ENCODE data around the gene SNAP91. TPM values are rescaled to one million over a fixed set of nuclear protein-coding genes. Genes with fewer than 3 reads are reported as not detected.
"Not testable (repeated sequence)": the region's sequence is repeated elsewhere in the genome, so short reads cannot be mapped to it uniquely, and the experiment has no call there.

The SNAP91 gene, protein sequence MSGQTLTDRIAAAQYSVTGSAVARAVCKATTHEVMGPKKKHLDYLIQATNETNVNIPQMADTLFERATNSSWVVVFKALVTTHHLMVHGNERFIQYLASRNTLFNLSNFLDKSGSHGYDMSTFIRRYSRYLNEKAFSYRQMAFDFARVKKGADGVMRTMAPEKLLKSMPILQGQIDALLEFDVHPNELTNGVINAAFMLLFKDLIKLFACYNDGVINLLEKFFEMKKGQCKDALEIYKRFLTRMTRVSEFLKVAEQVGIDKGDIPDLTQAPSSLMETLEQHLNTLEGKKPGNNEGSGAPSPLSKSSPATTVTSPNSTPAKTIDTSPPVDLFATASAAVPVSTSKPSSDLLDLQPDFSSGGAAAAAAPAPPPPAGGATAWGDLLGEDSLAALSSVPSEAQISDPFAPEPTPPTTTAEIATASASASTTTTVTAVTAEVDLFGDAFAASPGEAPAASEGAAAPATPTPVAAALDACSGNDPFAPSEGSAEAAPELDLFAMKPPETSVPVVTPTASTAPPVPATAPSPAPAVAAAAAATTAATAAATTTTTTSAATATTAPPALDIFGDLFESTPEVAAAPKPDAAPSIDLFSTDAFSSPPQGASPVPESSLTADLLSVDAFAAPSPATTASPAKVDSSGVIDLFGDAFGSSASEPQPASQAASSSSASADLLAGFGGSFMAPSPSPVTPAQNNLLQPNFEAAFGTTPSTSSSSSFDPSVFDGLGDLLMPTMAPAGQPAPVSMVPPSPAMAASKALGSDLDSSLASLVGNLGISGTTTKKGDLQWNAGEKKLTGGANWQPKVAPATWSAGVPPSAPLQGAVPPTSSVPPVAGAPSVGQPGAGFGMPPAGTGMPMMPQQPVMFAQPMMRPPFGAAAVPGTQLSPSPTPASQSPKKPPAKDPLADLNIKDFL
- total RNA-seq (2014; rRNA removed; shearing (Covaris generic)) = 0.45 and 0.67 TPM in 2 replicates

DNA sequence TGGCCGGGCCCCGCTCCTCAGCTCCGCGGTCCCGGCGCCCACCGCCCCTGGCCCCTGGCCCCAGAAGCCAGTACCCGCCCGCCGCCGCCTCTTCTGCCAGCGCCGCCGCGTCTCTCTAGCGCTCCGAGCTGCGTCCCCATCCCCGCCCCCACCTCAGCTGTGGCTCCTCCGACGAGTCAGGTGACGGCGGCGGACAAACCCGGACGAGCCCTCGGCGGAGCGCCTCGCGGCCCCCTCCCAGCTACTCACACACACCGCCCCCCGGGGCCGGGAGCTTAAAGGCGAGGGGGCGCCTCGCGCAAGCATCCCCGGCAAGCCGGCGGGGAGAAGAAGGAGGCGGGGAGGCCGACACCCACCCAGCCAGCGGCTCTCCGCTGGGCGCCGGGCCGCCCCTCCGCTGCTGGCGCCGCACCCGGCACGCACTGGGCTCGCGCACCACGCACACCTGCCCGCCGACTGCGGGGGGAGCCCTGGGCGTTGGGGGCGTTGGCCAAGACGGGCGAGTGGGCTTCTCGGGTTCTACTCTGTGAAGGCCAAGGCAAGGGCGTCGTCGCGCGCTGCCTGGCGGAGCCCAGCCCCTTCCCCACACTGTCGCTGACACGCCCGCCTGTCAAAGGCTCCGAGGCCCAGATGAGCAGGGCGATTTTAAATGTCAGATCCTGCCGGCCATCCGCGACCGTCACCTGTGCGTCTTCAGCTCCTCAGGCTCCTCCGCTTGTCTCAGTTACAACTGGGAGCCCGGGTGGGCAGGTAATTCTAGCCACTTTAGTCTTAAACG lies at the start of gene SNAP91:
SNAP91 (minus strand) TSS at position 132 of the 778 bp plus-strand sequence. CDS start 1,174 bp downstream, outside the sequence.
- Histone ChIP-seq H3K36me3 (replicated peaks; ENCODE audit: control insufficient read depth, insufficient read depth, low read length) (no peaks in the 10 kb centered on the region), H3K4me3 (ENCODE audit: insufficient read depth, low read depth, low read length) (peak within 1 kb of the TSS; percentile 59), H3K27me3 (ENCODE audit: control insufficient read depth, insufficient read depth, low read length) (peaks cover 50% of the 10 kb centered on the region)
- peak; percentile 83 for DNase-seq

DNA sequence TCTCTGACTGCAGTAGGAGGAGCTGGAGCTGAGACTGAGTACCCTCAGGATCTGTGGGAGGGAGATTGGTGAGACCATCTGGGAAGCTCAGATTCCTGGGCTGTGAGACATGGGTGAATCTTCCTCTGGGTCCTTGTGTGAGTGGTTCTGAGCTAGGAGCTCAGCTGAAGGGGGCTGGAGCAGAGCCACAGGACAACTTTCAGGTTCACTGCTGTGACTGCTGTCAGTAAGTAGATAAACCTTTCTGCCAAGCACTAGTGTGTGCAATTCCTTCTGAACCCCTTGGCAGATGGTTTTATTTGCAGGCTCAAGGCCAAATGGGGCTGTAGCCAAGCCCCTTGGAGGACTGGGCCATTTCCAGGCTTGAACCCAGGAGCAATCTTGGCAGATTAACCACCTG lies 49.6 kb upstream of the SNAP91 start:
- no peaks in the 10 kb centered on the region for H3K27me3 ChIP-seq (ENCODE audit: control insufficient read depth, insufficient read depth, low read length)
- H3K4me3 ChIP-seq (ENCODE audit: insufficient read depth, low read depth, low read length) = no peak overlapping the region
- DNase-seq = no peak
- no peaks in the 10 kb centered on the region for H3K36me3 ChIP-seq (replicated peaks; ENCODE audit: control insufficient read depth, insufficient read depth, low read length)

DNA sequence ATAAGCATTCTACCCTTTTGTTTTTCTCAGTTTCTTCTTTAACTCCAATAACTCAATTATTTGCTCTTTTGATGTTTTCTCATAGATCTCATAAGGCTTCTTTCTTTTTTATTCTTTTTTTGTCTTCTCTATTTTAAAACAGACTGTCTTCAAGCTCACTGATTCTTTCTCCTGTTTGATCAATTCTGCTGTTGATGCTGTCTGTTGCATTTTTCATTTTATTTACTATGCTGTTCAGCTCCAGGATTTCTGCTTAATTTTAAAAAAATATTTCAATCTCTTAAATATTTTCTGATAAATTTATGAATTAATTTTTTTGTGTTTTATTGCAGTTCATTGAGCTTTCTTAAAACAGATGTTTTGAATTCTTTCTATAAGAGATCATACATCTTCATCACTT lies 48.1 kb upstream of the SNAP91 start:
- Histone ChIP-seq H3K36me3 (replicated peaks; ENCODE audit: control insufficient read depth, insufficient read depth, low read length) (no peaks in the 10 kb centered on the region), H3K4me3 (ENCODE audit: insufficient read depth, low read depth, low read length) (no peak overlapping the region), H3K27me3 (ENCODE audit: control insufficient read depth, insufficient read depth, low read length) (no peaks in the 10 kb centered on the region)
- DNase-seq = no peak

DNA sequence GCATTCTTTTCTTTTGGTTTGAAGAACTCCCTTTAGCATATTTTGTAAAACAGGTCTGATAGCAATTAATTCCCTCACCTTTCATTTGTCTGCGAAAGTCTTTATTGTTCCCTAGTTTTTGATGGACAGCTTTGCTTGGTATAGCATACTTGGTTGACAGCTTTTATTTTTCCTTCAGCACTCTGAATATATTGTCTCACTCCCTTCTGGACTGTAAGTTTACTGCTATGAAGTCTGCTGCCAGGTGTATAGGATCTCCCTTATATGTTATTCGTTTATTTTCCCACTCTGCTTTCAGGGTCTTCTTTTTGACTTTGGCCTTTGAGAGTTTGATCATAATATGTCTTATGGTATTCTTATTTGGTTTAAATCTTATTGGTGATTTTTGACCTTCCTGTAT lies 47.7 kb upstream of the SNAP91 start:
- no peak overlapping the region for H3K4me3 ChIP-seq (ENCODE audit: insufficient read depth, low read depth, low read length)
- H3K27me3 ChIP-seq (ENCODE audit: control insufficient read depth, insufficient read depth, low read length) = no peaks in the 10 kb centered on the region
- H3K36me3 ChIP-seq (replicated peaks; ENCODE audit: control insufficient read depth, insufficient read depth, low read length) = no peaks in the 10 kb centered on the region
- DNase-seq = no peak

DNA sequence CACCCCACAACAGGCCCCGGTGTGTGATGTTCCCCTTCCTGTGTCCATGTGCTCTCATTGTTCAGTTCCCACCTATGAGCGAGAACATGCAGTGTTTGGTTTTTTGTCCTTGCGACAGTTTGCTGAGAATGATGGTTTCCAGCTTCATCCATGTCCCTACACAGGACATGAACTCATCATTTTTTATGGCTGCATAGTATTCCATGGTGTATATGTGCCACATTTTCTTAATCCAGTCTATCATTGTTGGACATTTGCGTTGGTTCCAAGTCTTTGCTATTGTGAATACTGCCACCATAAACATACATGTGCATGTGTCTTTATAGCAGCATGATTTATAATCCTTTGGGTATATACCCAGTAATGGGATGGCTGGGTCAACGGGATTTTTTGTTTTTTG lies 43.5 kb upstream of the SNAP91 start:
- H3K27me3 ChIP-seq (ENCODE audit: control insufficient read depth, insufficient read depth, low read length); H3K36me3 ChIP-seq (replicated peaks; ENCODE audit: control insufficient read depth, insufficient read depth, low read length); DNase-seq; H3K4me3 ChIP-seq (ENCODE audit: insufficient read depth, low read depth, low read length): not testable (repeated sequence)

DNA sequence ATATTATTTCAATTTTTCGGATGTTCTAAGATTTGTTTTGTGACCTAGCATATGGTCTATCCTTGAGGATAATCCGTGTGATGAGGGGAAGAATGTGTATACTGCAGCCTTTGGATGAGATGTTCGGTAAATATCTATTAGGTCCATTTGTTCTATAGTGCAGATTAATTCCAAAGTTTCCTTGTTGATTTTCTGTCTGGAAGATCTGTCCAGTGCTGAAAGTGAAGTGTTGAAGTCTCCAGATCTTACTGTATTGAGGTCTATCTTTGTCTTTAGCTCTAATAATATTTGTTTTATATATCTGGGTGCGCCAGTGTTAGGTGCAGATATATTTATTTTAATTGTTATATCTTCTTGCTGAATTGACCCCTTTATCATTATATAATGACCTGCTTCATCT lies 32.2 kb upstream of the SNAP91 start:
- DNase-seq = no peak
- no peak overlapping the region for H3K4me3 ChIP-seq (ENCODE audit: insufficient read depth, low read depth, low read length)
- H3K27me3 ChIP-seq (ENCODE audit: control insufficient read depth, insufficient read depth, low read length) = no peaks in the 10 kb centered on the region

DNA sequence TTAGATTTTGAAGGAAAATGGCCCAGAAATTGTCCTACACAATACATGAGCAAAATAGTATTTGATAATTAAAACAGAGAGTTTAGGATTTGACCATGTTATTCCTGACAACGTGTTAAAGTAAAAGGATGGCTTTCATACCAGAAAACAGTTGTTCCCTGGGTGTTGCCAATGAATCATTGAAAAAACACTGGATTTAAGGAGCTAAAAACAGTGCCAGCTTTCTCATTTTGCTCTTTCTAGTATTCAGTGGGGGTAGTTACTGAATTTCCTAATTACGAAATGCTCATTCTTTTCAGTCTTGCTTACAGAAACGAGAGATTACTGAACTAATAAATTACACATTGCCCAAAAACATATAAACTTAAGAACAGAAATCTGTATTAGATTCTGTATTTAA lies 26.6 kb upstream of the SNAP91 start:
- Histone ChIP-seq H3K27me3 (ENCODE audit: control insufficient read depth, insufficient read depth, low read length) (no peaks in the 10 kb centered on the region), H3K36me3 (replicated peaks; ENCODE audit: control insufficient read depth, insufficient read depth, low read length) (no peaks in the 10 kb centered on the region), H3K4me3 (ENCODE audit: insufficient read depth, low read depth, low read length) (no peak overlapping the region)
- no peak for DNase-seq

More for the DNA sequence above, 32.2 kb upstream of the SNAP91 start:
- no peaks in the 10 kb centered on the region for H3K36me3 ChIP-seq (replicated peaks; ENCODE audit: control insufficient read depth, insufficient read depth, low read length)

DNA sequence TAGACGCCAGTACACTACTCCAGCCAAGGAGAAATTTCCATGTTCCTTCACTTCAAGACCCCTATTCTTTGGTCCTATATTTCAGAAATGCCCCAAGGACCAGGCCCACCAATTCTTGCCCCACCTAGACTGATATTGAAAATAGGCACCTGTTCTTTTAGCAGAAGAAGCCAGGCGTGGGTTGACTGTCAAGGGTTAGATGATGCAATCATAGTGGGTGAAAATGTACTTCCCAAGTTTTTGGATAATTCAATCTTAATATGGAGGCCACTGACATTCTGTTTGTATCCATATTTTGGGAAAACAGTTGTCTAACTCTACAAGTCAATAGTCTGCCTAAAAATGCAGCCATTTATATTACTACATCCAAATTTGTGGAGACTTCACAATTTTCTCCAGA lies 21.0 kb upstream of the SNAP91 start:
- Histone ChIP-seq H3K36me3 (replicated peaks; ENCODE audit: control insufficient read depth, insufficient read depth, low read length) (no peaks in the 10 kb centered on the region), H3K27me3 (ENCODE audit: control insufficient read depth, insufficient read depth, low read length) (no peaks in the 10 kb centered on the region), H3K4me3 (ENCODE audit: insufficient read depth, low read depth, low read length) (no peak overlapping the region)
- DNase-seq = no peak

DNA sequence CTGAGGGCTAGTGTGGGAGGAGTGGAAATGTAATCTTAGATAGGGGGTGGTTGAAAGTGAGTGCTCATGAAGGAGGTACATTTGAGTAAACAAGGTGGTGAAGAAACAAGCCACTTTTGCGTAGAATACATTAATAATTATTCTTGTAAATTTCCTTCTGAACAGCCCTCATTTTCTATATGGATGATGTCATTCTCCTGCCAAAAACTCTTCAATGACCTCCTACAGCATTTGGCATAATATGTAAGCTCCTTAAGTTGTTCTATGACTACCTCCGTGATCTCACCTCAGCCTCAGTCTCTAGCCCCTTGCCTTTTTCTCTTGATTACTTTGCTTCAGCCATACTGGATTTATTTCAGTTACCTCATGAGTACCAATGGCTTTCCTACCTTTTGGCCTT lies 14.0 kb upstream of the SNAP91 start:
- Histone ChIP-seq H3K4me3 (ENCODE audit: insufficient read depth, low read depth, low read length) (no peak overlapping the region), H3K27me3 (ENCODE audit: control insufficient read depth, insufficient read depth, low read length) (no peaks in the 10 kb centered on the region; the same call in 1 of the 2 replicates), H3K36me3 (replicated peaks; ENCODE audit: control insufficient read depth, insufficient read depth, low read length) (no peaks in the 10 kb centered on the region)
- no peak for DNase-seq

DNA sequence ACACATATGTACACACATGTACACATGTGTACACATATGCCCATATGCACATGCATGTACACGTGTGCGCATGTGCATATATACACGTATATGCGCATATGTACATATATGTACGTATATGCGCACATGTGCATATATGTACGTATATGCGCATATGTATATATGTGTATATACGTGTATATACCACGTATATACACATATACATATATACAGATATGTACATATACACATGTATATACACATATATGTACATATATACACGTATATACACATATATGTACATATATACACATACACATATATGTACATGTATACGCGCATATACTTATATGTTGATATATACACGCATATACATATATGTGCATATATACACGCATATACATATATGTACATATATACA lies 8.9 kb upstream of the SNAP91 start:
- Histone ChIP-seq H3K4me3 (ENCODE audit: insufficient read depth, low read depth, low read length) (no peak overlapping the region), H3K27me3 (ENCODE audit: control insufficient read depth, insufficient read depth, low read length) (no peaks in the 10 kb centered on the region; the same call in 1 of the 2 replicates), H3K36me3 (replicated peaks; ENCODE audit: control insufficient read depth, insufficient read depth, low read length) (no peaks in the 10 kb centered on the region)
- no peak for DNase-seq

DNA sequence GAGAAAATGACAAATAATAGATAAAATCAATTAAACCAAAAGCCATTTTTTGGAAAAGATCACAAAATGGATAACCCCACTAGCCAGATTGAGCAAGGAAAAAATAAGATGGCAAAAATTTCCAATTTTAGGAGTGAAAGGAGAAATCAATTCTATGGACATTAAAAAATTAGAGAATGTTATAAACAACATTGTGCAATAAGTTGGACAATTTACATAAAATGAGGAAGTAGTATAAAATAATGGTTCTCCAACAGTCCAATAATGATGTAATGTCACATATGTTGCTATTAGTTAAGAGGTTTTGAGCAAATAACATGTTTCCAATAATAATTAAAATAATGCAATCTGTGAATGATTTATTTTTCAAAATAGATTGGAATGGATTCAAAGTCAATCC lies 3.1 kb upstream of the SNAP91 start:
- no peak overlapping the region for H3K4me3 ChIP-seq (ENCODE audit: insufficient read depth, low read depth, low read length)
- DNase-seq = no peak
- peaks cover 36% of the 10 kb centered on the region for H3K27me3 ChIP-seq (ENCODE audit: control insufficient read depth, insufficient read depth, low read length)
- H3K36me3 ChIP-seq (replicated peaks; ENCODE audit: control insufficient read depth, insufficient read depth, low read length) = no peaks in the 10 kb centered on the region

DNA sequence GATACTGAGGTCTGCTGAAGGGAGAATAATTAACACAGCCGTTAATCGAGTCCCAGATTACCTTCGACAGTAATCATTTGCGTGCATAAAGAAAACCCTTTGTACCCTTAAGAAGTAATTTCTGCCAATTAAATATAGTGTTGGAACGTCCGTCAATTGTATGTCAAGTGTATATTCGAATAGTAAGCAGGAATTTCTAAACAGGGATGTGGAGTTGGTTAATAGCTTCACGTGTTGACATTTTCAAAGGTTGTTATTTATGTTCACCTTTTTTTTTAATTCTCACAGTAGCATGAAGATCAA lies 798 bp upstream of the SNAP91 start:
- no peak for DNase-seq
- Histone ChIP-seq H3K27me3 (ENCODE audit: control insufficient read depth, insufficient read depth, low read length) (peaks cover 50% of the 10 kb centered on the region), H3K4me3 (ENCODE audit: insufficient read depth, low read depth, low read length) (peak overlapping the region; percentile 59; the same call in 1 of the 2 replicates), H3K36me3 (replicated peaks; ENCODE audit: control insufficient read depth, insufficient read depth, low read length) (no peaks in the 10 kb centered on the region)

DNA sequence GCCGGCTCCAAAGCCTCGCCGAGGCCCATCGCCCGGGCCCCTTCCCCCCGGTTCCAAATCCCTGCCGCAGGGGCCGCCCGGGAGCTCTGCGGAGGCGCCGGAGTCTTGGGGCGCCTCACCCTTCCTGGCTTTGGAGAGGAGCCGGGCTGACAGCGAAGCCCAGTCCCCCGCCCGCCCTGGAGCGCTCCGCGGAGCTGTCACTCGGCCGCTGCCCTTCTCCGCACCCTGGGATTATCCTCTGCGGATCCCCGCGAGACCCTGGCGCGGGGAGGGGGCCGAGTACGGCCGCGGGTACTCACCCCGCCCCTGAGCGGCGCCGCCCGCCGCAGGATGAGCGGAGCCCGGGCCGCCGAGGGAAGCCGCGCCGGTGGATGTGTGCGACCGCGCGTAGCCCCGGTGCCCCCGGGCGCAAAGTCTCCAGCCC lies 343 bp downstream of the SNAP91 start:
- Histone ChIP-seq H3K36me3 (replicated peaks; ENCODE audit: control insufficient read depth, insufficient read depth, low read length) (no peaks in the 10 kb centered on the region), H3K27me3 (ENCODE audit: control insufficient read depth, insufficient read depth, low read length) (peaks cover 50% of the 10 kb centered on the region), H3K4me3 (ENCODE audit: insufficient read depth, low read depth, low read length) (peak overlapping the region; percentile 59)
- DNase-seq = peak; percentile 68

DNA sequence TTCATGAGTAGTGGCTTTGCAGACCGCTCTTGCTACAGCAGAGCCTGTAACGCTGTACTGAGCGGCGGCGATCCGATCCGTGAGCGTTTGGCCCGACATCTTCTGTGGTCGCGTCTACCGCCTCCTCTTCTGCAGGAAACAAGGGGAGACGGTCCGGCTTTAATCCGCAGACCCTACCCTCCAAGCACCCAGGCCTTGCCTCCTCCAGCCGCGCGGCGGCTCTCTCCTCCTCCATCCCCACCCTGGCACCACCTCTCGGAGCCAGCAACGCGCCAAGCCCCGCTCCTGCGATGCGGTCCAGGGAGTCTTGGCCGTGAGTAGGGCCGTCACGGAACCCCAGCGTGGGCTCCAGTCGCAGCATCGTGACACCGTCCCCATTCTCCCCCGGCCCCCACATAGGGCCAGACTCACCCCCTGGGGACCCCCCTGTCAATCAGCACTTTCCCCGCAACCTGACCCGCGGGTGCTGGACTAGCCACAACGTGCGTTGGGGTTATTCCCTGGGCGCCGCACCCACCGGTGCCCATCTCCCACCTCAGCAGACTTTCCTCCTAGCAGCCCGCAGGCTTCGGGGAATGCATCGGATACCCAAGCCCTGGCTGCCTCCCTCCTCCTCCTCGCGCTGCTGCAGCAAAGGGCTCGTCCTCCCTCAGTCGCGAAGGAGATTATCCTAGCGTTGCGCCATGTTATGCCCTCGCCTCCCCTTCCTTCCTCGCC lies 914 bp downstream of the SNAP91 start:
- Histone ChIP-seq H3K36me3 (replicated peaks; ENCODE audit: control insufficient read depth, insufficient read depth, low read length) (no peaks in the 10 kb centered on the region), H3K27me3 (ENCODE audit: control insufficient read depth, insufficient read depth, low read length) (peaks cover 50% of the 10 kb centered on the region), H3K4me3 (ENCODE audit: insufficient read depth, low read depth, low read length) (peak overlapping the region; percentile 59)
- DNase-seq = peak; percentile 69
